Ishikawa (cell line): Measurements from ENCODE around the gene AEBP1.

Experiments
- CEBPB ChIP-seq: IDR thresholded peaks from 2 replicates; pipeline ENCODE4 v1.6.1; 2012
- CREB1 ChIP-seq: IDR thresholded peaks from 2 replicates; pipeline ENCODE4 v1.6.1; 2012; ENCODE audit warnings: low read depth
- EGR1 ChIP-seq: IDR thresholded peaks from 2 replicates; pipeline ENCODE4 v1.6.1; 2012
- EP300 ChIP-seq: IDR thresholded peaks from 2 replicates; pipeline ENCODE4 v1.6.1; 2012; ENCODE audit warnings: borderline replicate concordance
- FOXM1 ChIP-seq: IDR thresholded peaks from 2 replicates; pipeline ENCODE4 v1.6.1; 2012; ENCODE audit warnings: low read depth, borderline replicate concordance
- NFIC ChIP-seq: IDR thresholded peaks from 2 replicates; pipeline ENCODE4 v1.6.1; 2012
- RAD21 ChIP-seq: IDR thresholded peaks from 2 replicates; pipeline ENCODE4 v1.6.1; 2012; ENCODE audit warnings: low read depth
- TAF1 ChIP-seq: IDR thresholded peaks from 2 replicates; pipeline ENCODE4 v1.6.1; 2012; ENCODE audit warnings: low read depth, mild to moderate bottlenecking
- TCF12 ChIP-seq: IDR thresholded peaks from 2 replicates; pipeline ENCODE4 v1.6.1; 2012; ENCODE audit warnings: low read depth
- TEAD4 ChIP-seq: IDR thresholded peaks from 2 replicates; pipeline ENCODE4 v1.6.1; 2012
- USF1 ChIP-seq: IDR thresholded peaks from 2 replicates; pipeline ENCODE4 v1.6.1; 2012
- YY1 ChIP-seq: IDR thresholded peaks from 2 replicates; pipeline ENCODE4 v1.6.1; 2012; ENCODE audit warnings: low read depth
- ZBTB7A ChIP-seq: IDR thresholded peaks from 2 replicates; pipeline ENCODE4 v1.6.1; 2012; ENCODE audit warnings: low read depth
- TF ChIP-seq, protein P1 (sequence below): IDR thresholded peaks from 2 replicates; pipeline ENCODE4 v1.6.1; 2012
- TF ChIP-seq, protein P2 (sequence below): IDR thresholded peaks from 2 replicates; pipeline ENCODE4 v1.6.1; 2012; ENCODE audit warnings: low read depth, mild to moderate bottlenecking

The AEBP1 gene

DNA sequence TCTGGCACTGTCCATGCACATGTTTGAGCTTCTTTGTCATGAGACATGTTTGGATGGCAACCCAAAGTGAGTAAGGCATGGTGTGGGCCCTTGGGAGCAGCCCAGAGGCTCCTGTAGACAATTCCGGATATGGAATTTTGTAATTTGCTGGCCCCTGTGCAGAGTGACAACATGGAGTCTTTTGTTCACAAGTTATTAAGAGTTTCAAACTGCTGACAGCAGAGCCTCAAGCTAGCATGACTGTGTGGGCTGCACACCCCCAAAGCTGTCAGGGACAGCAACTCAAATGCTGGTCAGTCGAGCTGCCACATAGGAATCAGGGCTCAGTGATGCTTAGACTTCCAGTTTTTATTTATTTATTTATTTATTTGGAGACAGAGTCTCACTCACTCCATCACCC, 44.0 kb downstream of the AEBP1 start:
- TF ChIP-seq, protein P1, sequence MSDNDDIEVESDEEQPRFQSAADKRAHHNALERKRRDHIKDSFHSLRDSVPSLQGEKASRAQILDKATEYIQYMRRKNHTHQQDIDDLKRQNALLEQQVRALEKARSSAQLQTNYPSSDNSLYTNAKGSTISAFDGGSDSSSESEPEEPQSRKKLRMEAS: no peak
- TF ChIP-seq YY1 (no peak), TAF1 (no peak), TCF12 (no peak), CREB1 (no peak), NFIC (no peak), EP300 (no peak)

GRCh38 chr7:44148961-44149536, 44.9 kb downstream of the AEBP1 start:
- no peak for TF ChIP-seq TCF12
- TF ChIP-seq CREB1: no peak

DNA sequence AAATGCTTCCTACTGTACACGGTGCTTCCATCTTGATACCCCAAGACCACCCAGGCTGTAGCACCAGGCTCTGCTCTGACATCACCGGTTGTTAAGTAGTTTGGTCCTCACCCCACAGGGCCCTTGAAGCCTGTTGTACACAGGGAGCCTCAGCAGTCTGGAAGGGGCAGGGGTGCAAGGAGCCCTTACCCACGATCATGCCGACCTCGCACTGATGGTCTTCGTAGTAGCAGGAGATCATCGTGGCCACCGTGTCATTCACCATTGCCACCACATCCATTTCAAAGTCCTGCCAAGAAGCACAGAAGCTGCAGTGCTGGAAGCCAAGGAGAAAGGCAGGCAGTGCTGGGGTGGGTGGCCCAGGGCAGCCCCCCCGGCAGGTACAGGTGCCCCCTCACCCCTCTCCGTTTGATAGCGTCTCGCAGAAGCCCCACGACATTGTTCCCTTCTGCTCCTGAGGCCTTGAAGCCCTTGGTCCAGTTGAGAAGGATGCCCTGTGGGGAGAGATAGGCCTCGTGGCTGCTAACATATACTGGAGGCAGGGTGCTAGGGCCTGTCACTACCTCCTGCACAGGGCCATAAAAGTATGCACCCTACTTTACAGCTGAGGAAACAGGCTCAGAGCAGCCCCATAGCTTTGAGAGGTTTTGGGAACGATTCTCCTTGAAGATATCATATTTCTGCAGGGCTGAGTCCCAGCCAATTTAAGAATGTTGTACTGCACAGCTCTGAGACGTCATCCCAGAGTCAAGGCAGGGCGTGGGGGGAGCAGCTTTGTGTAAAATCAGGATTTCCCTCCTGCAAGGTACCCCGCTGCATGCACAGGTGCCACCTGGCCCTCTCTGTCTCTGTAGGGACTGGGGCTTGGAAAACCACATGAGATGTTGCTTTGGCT, 45.7 kb downstream of the AEBP1 start:
- TF ChIP-seq NFIC (no peak), TEAD4 (no peak), YY1 (no peak), RAD21 (no peak), FOXM1 (no peak), TCF12 (no peak), USF1 (no peak), EP300 (no peak), CREB1 (no peak), ZBTB7A (no peak), TAF1 (no peak), EGR1 (no peak), CEBPB (no peak)
- TF ChIP-seq, protein P2, sequence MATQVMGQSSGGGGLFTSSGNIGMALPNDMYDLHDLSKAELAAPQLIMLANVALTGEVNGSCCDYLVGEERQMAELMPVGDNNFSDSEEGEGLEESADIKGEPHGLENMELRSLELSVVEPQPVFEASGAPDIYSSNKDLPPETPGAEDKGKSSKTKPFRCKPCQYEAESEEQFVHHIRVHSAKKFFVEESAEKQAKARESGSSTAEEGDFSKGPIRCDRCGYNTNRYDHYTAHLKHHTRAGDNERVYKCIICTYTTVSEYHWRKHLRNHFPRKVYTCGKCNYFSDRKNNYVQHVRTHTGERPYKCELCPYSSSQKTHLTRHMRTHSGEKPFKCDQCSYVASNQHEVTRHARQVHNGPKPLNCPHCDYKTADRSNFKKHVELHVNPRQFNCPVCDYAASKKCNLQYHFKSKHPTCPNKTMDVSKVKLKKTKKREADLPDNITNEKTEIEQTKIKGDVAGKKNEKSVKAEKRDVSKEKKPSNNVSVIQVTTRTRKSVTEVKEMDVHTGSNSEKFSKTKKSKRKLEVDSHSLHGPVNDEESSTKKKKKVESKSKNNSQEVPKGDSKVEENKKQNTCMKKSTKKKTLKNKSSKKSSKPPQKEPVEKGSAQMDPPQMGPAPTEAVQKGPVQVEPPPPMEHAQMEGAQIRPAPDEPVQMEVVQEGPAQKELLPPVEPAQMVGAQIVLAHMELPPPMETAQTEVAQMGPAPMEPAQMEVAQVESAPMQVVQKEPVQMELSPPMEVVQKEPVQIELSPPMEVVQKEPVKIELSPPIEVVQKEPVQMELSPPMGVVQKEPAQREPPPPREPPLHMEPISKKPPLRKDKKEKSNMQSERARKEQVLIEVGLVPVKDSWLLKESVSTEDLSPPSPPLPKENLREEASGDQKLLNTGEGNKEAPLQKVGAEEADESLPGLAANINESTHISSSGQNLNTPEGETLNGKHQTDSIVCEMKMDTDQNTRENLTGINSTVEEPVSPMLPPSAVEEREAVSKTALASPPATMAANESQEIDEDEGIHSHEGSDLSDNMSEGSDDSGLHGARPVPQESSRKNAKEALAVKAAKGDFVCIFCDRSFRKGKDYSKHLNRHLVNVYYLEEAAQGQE: no peak
- TF ChIP-seq, protein P1: no peak

DNA sequence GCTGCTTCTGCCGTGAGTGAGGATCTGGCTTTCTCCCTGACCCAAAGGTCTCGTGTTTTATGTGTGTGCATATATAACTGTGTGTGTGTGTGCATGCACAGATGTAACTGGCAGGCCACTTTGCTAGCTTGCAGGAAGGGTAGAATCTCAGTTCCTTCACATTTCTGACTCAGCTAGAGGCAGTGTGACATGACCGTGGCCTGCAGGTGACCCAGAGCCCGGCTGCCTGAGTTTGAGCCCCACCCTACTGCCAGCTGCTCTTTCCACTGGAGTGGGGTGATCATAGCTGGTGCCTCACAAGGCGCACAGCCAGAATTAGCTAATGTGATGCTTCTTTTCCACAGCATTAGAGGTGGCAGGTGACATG, 46.3 kb downstream of the AEBP1 start:
- no peak for TF ChIP-seq TCF12
- TF ChIP-seq FOXM1: no peak
- no peak for TF ChIP-seq EGR1
- TF ChIP-seq EP300: no peak
- no peak for TF ChIP-seq TEAD4
- no peak for TF ChIP-seq USF1
- TF ChIP-seq, protein P1: no peak
- no peak for TF ChIP-seq TAF1
- no peak for TF ChIP-seq CREB1
- no peak for TF ChIP-seq CEBPB
- TF ChIP-seq, protein P2: no peak

DNA sequence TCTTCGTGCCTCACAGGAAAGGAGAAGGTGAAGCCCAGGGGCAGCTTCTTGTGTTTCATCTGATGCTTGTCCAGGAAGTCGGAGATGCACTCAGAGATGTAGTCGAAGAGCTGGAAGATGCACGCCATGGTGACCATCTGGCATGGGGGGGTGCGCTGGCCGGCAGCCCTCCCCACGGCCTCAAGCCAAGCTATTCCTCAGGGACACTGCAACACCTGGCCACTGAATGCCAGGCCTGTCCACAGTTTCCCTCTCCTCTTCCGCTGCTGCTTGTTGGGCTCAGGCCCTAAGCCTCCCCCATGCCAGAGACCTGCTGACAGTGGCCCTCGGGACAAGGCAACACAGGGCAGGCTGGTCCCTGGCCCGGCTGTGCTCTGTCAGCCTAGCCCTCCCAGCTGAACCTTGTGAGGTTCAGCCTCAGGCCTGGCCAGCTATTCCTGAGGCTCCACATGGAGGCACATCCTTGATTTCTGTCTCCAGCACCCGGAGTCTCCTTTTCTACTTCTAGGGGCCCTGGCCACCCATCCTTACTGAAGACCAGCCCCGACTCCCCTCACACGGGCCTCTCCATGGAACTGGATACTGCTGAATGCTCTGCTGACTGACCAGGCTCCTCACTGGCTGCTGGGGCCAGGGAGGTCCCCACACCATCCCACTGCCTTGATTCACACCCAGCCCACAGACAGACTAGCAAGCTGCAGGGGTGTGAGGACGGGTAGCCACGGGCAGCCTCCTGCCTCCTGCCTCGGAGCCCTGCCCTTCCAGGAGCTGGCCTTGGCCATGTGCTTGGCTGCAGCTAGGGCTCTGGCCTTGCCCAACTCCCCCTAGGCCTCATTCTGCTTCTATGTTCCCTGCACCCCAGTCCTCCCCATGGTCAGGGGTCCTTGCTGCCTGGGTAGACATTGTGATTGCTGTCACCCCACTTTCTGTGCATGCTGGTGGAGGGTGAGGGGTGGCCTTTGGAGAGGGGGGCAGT, 47.1 kb downstream of the AEBP1 start:
- no peak for TF ChIP-seq EP300
- no peak for TF ChIP-seq USF1
- no peak for TF ChIP-seq TAF1
- TF ChIP-seq, protein P2: no peak
- TF ChIP-seq NFIC: no peak
- TF ChIP-seq, protein P1: no peak
- TF ChIP-seq CEBPB: no peak
